Suprapubic skin (tissue), 4 donors: ENCODE data around the gene CD1B. TPM values are rescaled to one million over a fixed set of nuclear protein-coding genes. Genes with fewer than 3 reads are reported as not detected.

Experiments used
- DNase-seq, 2 donors: peaks; one replicate each; pipeline ENCODE4 v3.0.0-alpha.2; 2019; ENCODE audit warnings: low spot score in 2 of 2
- H3K27ac ChIP-seq: fragments of 200-600 bp; sonication (generic); one replicate; pipeline ENCODE4 v1.5.1; 2019
- H3K27me3 ChIP-seq: fragments of 200-600 bp; sonication (generic); one replicate; pipeline ENCODE4 v1.5.1; 2019
- H3K36me3 ChIP-seq: fragments of 200-600 bp; sonication (generic); one replicate; pipeline ENCODE4 v1.5.1; 2019
- H3K4me1 ChIP-seq: fragments of 200-600 bp; sonication (generic); one replicate; pipeline ENCODE4 v1.5.1; 2019
- H3K4me3 ChIP-seq: fragments of 200-600 bp; sonication (generic); one replicate; pipeline ENCODE4 v1.5.1; 2019; ENCODE audit warnings: mild to moderate bottlenecking
- H3K9me3 ChIP-seq: fragments of 200-600 bp; sonication (generic); one replicate; pipeline ENCODE4 v1.5.1; 2019
- EP300 ChIP-seq: sonication (generic); formaldehyde crosslinking; IDR thresholded peaks from one replicate; pipeline ENCODE4 v1.6.1; 2017; ENCODE audit warnings: antibody characterized with exemption
- POLR2A ChIP-seq, 2 donors: fragments of 450-650 bp; IDR thresholded peaks; one replicate each; pipeline ENCODE4 v1.6.1; 2017; ENCODE audit warnings: antibody characterized with exemption in 2 of 2, mild to moderate bottlenecking in 2 of 2, moderate library complexity in 2 of 2
- POLR2AphosphoS5 ChIP-seq, 3 donors: sonication (generic); formaldehyde crosslinking; IDR thresholded peaks; one replicate each; pipeline ENCODE4 v1.6.1; 2017; ENCODE audit warnings: antibody characterized with exemption in 3 of 3
- WGBS: methylation state at CpG from one replicate; pipeline ENCODE4 v1.1.5; 2018; 5-methylcytosine and 5-hydroxymethylcytosine counted together
- total RNA-seq, 4 donors: library from RNA; depleted of rRNA; stranded (reverse); fragments of >200 nt; gene quantifications; one replicate each; pipeline ENCODE4 v1.1.0, GENCODE V29; 2016
- TF ChIP-seq, protein P1 (sequence below), 2 donors: fragments of 200-600 bp in 1 of 2; fragments of 450-650 bp in 1 of 2; sonication (generic) in 1 of 2; IDR thresholded peaks; one replicate each; pipeline ENCODE4 v1.5.1; 2016 to 2019; ENCODE audit warnings: antibody characterized with exemption in 2 of 2, mild to moderate bottlenecking in 1 of 2, moderate library complexity in 1 of 2

Gene CD1B
- total RNA-seq, 4 donors from 2014 or later: not detected

DNA sequence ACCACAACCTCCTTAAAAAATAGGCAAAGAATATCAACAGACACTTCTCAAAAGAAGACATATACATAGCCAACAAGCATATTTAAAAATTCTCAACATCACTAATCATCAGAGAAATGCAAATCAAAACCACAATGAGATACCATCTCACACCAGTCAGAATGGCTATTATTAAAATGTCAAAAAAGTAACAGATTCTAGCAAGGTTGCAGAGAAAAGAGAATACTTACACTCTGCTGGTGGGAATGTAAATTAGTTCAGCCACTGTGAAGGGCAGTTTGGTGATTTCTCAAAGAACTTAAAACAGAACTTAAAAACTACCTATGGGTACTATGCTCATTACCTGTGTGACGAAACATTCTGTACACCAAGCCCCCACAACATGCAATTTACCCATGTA lies 20.7 kb downstream of the CD1B start:
- no peaks in the 10 kb centered on the region for H3K4me1 ChIP-seq
- DNase-seq: no peak
- no peak overlapping the region for H3K27ac ChIP-seq
- no peak overlapping the region for H3K4me3 ChIP-seq
- no peaks in the 10 kb centered on the region for H3K27me3 ChIP-seq
- no peaks in the 10 kb centered on the region for H3K36me3 ChIP-seq
- peaks cover 8% of the 10 kb centered on the region for H3K9me3 ChIP-seq
- WGBS: 96% methylated on average over 1 of the region's 1 CpG
- TF ChIP-seq POLR2AphosphoS5 (IDR thresholded peaks at IDR 0.05) (no peak), POLR2A (IDR thresholded peaks at IDR 0.05) (no peak), EP300 (no peak)
- TF ChIP-seq, protein P1, sequence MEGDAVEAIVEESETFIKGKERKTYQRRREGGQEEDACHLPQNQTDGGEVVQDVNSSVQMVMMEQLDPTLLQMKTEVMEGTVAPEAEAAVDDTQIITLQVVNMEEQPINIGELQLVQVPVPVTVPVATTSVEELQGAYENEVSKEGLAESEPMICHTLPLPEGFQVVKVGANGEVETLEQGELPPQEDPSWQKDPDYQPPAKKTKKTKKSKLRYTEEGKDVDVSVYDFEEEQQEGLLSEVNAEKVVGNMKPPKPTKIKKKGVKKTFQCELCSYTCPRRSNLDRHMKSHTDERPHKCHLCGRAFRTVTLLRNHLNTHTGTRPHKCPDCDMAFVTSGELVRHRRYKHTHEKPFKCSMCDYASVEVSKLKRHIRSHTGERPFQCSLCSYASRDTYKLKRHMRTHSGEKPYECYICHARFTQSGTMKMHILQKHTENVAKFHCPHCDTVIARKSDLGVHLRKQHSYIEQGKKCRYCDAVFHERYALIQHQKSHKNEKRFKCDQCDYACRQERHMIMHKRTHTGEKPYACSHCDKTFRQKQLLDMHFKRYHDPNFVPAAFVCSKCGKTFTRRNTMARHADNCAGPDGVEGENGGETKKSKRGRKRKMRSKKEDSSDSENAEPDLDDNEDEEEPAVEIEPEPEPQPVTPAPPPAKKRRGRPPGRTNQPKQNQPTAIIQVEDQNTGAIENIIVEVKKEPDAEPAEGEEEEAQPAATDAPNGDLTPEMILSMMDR (IDR thresholded peaks at IDR 0.05): no peak

DNA sequence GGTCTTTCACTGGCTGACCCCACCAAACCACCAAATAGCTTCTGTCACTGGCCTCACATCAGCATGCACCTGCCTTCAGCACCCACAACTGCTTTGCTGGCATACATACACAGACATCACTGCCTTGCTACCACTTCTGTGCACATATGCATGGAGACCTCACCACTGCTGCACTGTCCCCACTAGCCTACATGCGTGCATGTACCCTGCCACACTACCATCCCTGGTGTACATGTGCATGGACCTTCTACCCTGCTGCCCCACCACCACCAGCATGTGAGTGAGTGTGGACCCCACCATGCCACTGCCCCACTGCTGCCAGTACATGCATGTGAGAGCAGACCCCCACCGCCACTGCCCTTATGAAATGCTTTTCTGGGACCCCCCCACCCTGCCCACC lies 35.5 kb downstream of the CD1B start:
- WGBS: 94% methylated on average over 2 of the region's 2 CpGs
- H3K27me3 ChIP-seq: no peaks in the 10 kb centered on the region

DNA sequence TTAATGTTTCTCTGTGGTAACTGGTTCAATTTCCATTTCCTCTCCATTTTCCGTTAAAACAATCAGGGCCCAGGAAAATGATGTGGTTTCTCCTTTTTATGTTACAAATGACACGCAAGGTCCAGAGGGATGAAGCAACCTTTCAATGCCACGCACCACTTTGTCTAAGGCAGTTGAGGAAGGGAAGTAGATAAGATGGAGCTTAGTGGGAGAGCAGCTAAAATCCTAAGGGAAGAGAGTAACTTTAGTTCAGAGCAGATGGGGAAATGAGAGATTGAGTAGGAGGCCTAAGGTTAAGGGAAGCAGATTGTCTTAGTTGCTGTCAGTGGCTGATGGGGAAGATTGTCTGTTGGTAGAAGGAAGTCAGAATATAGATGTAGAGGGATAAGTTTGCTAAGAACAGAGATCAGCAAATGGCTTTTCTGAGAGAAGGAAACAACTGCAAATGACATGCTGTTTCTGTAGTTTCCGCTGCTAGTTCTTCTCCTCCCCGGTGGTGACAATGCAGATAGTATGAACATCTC lies 40.9 kb downstream of the CD1B start:
- Histone ChIP-seq H3K4me3 (no peak overlapping the region), H3K36me3 (no peaks in the 10 kb centered on the region), H3K9me3 (peaks cover 3% of the 10 kb centered on the region), H3K4me1 (no peaks in the 10 kb centered on the region), H3K27me3 (no peaks in the 10 kb centered on the region), H3K27ac (no peak overlapping the region)
- DNase-seq: no peak
- TF ChIP-seq POLR2AphosphoS5 (IDR thresholded peaks at IDR 0.05): no peak
- TF ChIP-seq POLR2A (IDR thresholded peaks at IDR 0.05): no peak
- no peak for TF ChIP-seq EP300
- TF ChIP-seq, protein P1 (IDR thresholded peaks at IDR 0.05): no peak
- 80% methylated on average over 5 of the region's 5 CpGs for WGBS

More for the DNA sequence above, 35.5 kb downstream of the CD1B start:
- H3K27ac ChIP-seq: no peak overlapping the region
- peaks cover 8% of the 10 kb centered on the region for H3K9me3 ChIP-seq
- no peaks in the 10 kb centered on the region for H3K4me1 ChIP-seq
- H3K4me3 ChIP-seq: no peak overlapping the region
- DNase-seq: no peak
- TF ChIP-seq EP300 (no peak), POLR2AphosphoS5 (IDR thresholded peaks at IDR 0.05) (no peak), POLR2A (IDR thresholded peaks at IDR 0.05) (no peak)
- TF ChIP-seq, protein P1 (IDR thresholded peaks at IDR 0.05): no peak
- no peaks in the 10 kb centered on the region for H3K36me3 ChIP-seq

DNA sequence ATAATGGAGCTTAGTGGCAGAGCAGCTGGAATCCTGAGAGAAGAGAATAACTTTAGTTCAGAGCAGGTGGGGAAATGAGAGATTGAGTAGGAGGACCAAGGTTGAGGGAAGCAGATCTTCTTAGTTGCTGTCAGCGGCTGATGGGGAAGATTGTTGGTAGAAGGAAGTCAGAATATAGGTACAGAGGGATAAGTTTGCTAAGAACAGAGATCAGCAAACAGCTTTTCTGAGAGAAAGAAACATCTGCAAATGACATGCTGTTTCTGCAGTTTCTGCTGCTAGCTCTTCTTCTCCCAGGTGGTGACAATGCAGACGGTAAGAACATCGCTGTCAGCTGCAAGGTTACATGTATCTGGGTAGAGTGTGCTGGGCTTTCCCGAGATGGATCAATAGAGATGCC lies 41.5 kb downstream of the CD1B start, which contains the start of gene CD1C:
Gene CD1C, plus strand, starts transcription at position 113 of the 400 bp plus-strand sequence. Its CDS starts 142 bp downstream, at position 255.
- Histone ChIP-seq H3K9me3 (no peaks in the 10 kb centered on the region), H3K4me1 (no peaks in the 10 kb centered on the region), H3K36me3 (no peaks in the 10 kb centered on the region), H3K27ac (no peak within 1 kb of the TSS), H3K4me3 (no peak within 1 kb of the TSS), H3K27me3 (no peaks in the 10 kb centered on the region)
- 74% methylated on average over 4 of the region's 4 CpGs for WGBS
- DNase-seq: no peak
- TF ChIP-seq POLR2AphosphoS5 (IDR thresholded peaks at IDR 0.05) (no peak), POLR2A (IDR thresholded peaks at IDR 0.05) (no peak), EP300 (no peak)
- TF ChIP-seq, protein P1 (IDR thresholded peaks at IDR 0.05): no peak

DNA sequence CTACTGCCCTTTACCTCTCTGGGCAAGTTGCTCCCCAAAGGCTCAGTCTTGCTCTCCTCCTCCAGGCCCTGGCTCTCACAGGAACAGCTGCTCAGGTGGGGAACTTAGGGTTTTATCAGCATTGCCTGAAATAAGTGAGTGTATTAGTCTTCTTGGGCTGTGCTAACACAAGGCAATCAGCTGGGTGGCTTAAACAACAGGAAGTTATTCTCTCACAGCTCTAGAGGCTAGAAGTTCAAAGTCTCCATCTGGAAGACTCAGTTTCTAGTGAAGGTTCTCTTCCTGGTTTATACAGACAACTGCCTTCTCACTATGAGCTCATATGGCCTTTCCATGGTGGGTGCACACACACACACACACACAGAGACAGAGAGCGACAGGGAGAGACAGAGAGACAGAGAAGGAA lies 44.4 kb downstream of the CD1B start:
- Histone ChIP-seq H3K9me3 (no peaks in the 10 kb centered on the region), H3K4me1 (no peaks in the 10 kb centered on the region), H3K27ac (no peak overlapping the region), H3K36me3 (no peaks in the 10 kb centered on the region), H3K27me3 (no peaks in the 10 kb centered on the region), H3K4me3 (no peak overlapping the region)
- no peak for DNase-seq
- WGBS: 100% methylated on average over 1 of the region's 1 CpG
- no peak for TF ChIP-seq EP300
- TF ChIP-seq POLR2A (IDR thresholded peaks at IDR 0.05): no peak
- TF ChIP-seq POLR2AphosphoS5 (IDR thresholded peaks at IDR 0.05): no peak
- TF ChIP-seq, protein P1 (IDR thresholded peaks at IDR 0.05): no peak
